Measurements from ENCODE around the gene ATF7IP2.
"Not testable (repeated sequence)": the region's sequence is repeated elsewhere in the genome, so short reads cannot be mapped to it uniquely, and the experiment has no call there.

The ATF7IP2 gene

GRCh38 chr16:10466313-10466712 lies 80.5 kb downstream of the ATF7IP2 start:
- FAIRE-seq = no peak

GRCh38 chr16:10466861-10467260 lies 81.0 kb downstream of the ATF7IP2 start:
- TF ChIP-seq CTCF (IDR thresholded peaks at IDR 0.05; ENCODE audit: insufficient read depth, missing control alignments) = no peak
- DNase-seq (ENCODE audit: insufficient read length, low spot score) (no peak), FAIRE-seq (no peak)

More at GRCh38 chr16:10466313-10466712, 80.5 kb downstream of the ATF7IP2 start:
- TF ChIP-seq CTCF (IDR thresholded peaks at IDR 0.05; ENCODE audit: insufficient read depth, missing control alignments) = no peak
- no peak for DNase-seq (ENCODE audit: insufficient read length, low spot score)

- DNase-seq (ENCODE audit: insufficient read length, low spot score); FAIRE-seq: not testable (repeated sequence)
Observed at GRCh38 chr16:10476636-10477035, 90.8 kb downstream of the ATF7IP2 start.

DNA sequence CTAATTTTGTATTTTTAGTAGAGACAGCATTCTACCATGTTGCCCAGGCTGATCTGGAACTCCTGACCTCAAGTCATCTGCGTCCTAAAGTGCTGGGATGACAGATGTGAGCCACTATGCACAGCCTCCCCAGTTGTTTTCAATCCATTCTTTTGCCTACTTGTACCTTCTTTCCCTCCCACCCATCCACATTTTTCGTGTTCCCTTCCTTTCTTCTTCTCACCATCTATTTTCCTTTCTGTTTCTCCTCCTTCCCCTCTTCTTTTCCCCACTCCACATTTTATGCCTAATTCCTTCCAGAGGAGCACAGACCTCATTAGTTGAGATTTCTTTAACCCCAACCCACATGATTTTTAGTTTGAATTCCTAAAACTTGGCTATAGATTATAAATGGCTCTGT lies 94.3 kb downstream of the ATF7IP2 start:
- FAIRE-seq (no peak), DNase-seq (ENCODE audit: insufficient read length, low spot score) (no peak)
- TF ChIP-seq CTCF (IDR thresholded peaks at IDR 0.05; ENCODE audit: insufficient read depth, missing control alignments) = no peak

- TF ChIP-seq CTCF (IDR thresholded peaks at IDR 0.05; ENCODE audit: insufficient read depth, missing control alignments) = no peak
- FAIRE-seq (no peak), DNase-seq (ENCODE audit: insufficient read length, low spot score) (no peak)
Observed at GRCh38 chr16:10485159-10485558, 99.3 kb downstream of the ATF7IP2 start.

DNA sequence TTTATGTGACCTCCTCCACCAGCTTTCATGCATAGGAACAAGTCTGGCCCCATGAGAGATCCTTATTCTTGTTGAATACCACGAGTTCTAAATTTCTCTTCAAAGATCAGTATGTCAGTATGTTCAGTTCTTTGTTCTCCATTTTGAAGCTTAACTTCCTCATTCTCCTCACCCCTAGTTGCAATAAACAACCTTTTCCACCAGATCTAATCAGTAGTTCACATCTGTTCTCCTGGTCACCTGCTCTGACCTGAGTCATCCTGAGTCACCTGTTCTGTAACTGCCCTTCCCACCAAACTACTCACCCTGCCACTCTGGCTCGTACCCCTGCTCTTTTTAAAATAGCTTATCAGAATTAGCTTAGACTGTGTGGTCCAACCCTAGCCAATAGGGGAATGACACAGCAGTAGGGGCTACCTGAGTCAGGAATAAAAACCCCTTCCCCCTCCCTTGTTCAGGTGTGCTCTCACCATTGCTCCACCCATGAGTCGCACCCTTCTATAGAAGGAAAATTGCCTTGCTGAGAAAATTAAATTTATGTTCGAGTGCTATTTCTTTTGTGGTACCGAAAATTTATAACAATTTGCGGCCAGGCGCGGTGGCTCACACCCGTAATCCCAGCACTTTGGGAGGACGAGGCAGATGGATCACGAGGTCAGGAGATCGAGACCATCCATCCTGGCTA lies 100.0 kb downstream of the ATF7IP2 start:
- no peak for TF ChIP-seq CTCF (IDR thresholded peaks at IDR 0.05; ENCODE audit: insufficient read depth, missing control alignments)
- no peak for FAIRE-seq

DNA sequence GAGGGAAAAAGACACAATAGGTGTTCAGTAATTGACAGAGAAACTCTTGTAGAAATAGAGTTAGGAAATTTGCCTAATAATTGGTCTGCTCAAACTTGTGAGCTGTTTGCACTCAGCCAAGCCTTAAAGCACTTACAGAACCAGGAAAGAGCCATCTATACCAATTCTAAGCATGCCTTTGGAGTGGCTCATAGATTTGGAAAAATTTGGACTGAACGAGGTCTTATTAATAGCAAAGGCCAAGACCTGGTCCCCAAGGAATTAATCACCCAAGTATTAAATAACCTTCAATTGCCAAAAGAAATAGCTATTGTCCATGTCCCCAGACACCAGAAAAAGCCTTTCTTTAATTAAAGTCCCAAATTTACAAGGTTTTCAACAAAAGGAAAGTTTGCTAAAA lies 104.3 kb downstream of the ATF7IP2 start:
- DNase-seq (ENCODE audit: insufficient read length, low spot score) = no peak
- no peak for FAIRE-seq
- TF ChIP-seq CTCF (IDR thresholded peaks at IDR 0.05; ENCODE audit: insufficient read depth, missing control alignments) = no peak

More for the DNA sequence above, 100.0 kb downstream of the ATF7IP2 start:
- DNase-seq (ENCODE audit: insufficient read length, low spot score) = no peak
